Skeletal muscle cell (primary cell): ENCODE data around the gene CIC.

ENCODE experiments used
- DNase-seq: peaks from one replicate; pipeline ENCODE4 v3.0.0-alpha.2; 2010; ENCODE audit warnings: low read depth
- H3K4me3 ChIP-seq: 2 replicates; pipeline ENCODE4 v1.5.1; 2011; ENCODE audit warnings: low read depth, mild to moderate bottlenecking, control low read depth, low read length, moderate library complexity

The CIC gene

GRCh38 chr19:42242512-42243409 lies 26.3 kb upstream of the CIC start, which contains the start of gene GSK3A:
Gene GSK3A, minus strand, starts transcription at chr19:42242602. Its CDS starts 137 bp downstream, at chr19:42242465.
- H3K4me3 ChIP-seq = peak within 1 kb of the TSS; percentile 69
- DNase-seq = peak; percentile 97

- DNase-seq = peak; percentile 79
- H3K4me3 ChIP-seq = peak overlapping the region; percentile 68
Observed at GRCh38 chr19:42244347-42245220, 24.5 kb upstream of the CIC start.

DNA sequence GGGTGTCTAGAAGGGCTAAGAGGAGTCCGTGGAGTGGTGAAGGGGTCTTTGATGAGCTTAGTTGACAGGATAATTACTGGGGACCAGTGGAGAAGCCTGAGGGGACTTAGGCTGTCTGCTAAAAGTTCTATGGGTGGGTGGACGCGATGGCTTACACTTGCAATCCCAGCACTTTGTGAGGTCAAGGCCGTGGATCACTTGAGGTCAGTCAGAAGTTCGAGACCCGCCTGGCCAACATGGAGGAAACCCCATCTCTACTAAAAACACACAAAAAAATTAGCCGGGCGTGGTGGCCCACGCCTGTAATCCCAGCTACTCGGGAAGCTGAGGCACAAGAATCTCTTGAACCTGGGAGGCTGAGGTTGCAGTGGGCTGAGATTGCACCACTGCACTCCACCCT lies 23.8 kb upstream of the CIC start:
- H3K4me3 ChIP-seq = no peak overlapping the region
- DNase-seq = no peak

GRCh38 chr19:42246143-42246921 lies 22.7 kb upstream of the CIC start:
- no peak for DNase-seq
- no peak overlapping the region for H3K4me3 ChIP-seq

DNA sequence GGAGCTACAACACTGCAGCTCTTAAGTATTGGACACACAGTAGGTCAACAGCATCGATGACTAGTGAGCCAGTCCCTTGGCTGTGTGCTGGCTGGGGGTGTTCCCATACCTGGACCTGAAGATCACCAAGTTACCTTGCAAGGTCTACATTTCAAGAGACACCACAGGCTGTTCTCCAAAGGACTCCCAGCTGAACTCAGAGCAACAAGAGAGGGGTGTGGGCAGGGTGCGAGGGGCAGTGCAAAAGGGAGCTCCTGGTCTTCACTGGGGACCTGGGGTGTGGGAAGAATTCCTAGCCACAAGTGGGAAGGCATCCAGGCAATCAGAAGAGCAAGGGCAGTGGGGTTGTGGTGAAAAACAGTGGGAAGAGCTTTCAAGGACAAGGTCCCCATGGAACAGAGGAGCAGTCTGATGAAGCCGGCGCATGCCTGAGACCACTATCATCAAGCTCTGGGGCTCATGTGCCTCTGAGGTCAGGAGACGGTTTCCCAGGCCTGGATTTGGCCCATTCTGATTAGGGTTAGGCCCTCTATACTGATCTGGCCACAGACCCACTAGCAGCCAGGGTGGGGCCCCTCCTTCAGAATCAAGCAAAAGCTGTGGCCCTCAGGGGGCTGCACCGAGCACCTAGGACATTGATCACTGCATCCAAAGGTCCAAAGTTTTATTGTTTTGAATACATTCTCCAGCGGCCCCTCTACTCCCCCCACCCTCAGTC lies 22.0 kb upstream of the CIC start:
- DNase-seq = no peak
- no peak overlapping the region for H3K4me3 ChIP-seq

DNA sequence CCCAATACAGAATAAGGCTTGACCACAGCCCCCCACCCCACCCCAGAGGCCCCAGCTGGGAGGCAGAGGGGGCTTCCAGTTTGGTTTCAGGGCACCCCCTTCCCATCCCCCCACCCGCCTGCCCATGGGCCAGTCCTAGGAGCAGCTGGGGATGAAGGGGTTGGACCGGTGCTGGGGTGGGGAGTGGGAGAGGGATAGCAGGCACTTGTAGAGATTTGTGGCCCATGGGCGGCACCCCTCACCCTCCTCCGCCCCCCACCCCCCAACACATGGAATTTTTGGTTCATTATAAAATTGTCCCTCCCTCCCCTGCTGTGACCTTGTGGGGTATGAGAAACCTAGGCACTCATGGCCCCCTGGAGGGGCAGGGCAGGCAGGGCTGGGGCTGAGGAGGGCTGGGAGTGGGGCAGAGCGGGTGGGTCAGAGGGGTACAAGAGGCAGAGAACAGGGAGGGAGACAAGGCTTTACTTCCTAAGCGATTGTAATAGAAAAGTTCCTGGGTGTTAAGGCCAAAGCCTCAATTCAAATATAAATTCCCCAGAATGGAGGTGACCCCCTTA lies 21.3 kb upstream of the CIC start:
- no peak for DNase-seq
- H3K4me3 ChIP-seq = no peak overlapping the region

- H3K4me3 ChIP-seq = no peak overlapping the region
- DNase-seq = no peak
Observed at GRCh38 chr19:42248270-42249148, 20.5 kb upstream of the CIC start.

DNA sequence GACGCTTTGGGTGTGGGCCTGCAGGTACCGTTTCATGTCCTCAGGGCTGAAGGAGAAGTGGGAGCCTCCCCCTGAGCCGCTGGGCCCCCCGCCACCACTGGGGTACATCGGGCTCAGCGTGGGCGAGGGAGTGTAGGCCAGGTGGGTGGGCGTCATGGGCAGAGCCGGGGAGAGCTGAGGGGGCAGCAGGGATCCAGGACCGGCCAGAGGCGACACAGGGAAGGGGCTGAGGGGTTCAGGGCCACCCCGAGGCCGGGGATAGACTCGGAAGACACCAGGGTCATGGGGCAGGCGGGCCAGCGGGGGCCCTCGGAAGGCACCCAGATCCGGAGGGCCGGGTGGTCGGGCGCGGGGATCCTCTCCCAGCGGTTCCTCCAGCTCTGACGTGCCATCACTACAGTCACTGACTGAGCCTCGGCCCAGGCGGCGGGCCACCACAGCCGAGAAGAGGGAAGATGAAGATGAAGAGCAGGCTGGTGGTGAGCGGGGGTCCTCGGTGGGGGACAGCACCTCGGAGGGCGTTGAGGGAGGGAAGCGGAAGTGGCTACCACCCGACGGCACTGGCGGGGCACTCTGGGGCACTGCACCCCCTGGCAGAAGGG lies 19.8 kb upstream of the CIC start:
- no peak for DNase-seq
- H3K4me3 ChIP-seq = no peak overlapping the region

- H3K4me3 ChIP-seq = no peak overlapping the region
- no peak for DNase-seq
Observed at GRCh38 chr19:42249769-42250168, 19.3 kb upstream of the CIC start.

- H3K4me3 ChIP-seq = no peak overlapping the region
- no peak for DNase-seq
Observed at GRCh38 chr19:42250183-42250665, 18.8 kb upstream of the CIC start.

DNA sequence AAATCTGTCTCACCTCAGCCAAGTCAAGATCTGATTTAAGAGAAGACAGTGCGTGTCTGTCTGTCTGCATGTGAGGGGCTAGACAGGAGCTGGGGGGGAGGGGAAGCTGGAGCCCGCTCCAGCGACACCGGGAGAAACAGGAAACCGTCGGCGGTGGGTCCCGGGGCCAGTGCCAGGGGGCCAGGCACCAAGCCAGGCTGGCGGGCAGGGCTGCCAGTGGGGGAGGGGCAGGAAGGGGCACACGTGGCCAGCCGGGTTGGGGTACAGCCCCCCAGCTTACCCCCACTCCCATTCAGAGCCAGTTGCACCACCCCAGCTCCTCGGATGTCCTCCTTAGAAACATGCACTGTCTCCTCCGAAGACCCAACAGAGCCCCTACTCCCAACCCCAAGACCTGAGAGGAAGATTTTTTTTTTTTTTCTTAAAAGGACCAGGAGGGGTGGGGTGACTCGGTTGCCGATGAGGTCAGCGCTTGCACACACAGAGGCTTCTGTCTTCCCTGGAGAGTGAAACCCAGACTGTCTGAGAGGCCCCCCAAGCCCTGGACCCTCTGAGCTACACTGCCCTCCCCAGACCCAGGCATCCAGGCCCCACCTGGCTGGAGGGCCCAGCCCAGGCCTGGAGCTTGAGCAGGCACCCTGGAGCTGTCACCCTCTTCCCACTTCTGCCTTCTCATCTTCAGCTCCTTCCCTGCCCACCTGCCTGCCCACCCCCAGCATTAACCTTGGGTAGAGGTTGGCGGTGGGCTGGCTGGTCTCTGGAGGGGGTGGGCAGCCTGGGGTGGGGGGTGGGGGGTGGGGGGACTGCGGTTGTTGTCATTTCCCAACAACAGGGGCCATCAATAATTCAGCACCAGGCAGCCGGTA lies 18.2 kb upstream of the CIC start:
- H3K4me3 ChIP-seq = peak overlapping the region; percentile 99
- no peak for DNase-seq

- DNase-seq = no peak
- peak overlapping the region; percentile 99 for H3K4me3 ChIP-seq
Observed at GRCh38 chr19:42251572-42252358, 17.3 kb upstream of the CIC start.

DNA sequence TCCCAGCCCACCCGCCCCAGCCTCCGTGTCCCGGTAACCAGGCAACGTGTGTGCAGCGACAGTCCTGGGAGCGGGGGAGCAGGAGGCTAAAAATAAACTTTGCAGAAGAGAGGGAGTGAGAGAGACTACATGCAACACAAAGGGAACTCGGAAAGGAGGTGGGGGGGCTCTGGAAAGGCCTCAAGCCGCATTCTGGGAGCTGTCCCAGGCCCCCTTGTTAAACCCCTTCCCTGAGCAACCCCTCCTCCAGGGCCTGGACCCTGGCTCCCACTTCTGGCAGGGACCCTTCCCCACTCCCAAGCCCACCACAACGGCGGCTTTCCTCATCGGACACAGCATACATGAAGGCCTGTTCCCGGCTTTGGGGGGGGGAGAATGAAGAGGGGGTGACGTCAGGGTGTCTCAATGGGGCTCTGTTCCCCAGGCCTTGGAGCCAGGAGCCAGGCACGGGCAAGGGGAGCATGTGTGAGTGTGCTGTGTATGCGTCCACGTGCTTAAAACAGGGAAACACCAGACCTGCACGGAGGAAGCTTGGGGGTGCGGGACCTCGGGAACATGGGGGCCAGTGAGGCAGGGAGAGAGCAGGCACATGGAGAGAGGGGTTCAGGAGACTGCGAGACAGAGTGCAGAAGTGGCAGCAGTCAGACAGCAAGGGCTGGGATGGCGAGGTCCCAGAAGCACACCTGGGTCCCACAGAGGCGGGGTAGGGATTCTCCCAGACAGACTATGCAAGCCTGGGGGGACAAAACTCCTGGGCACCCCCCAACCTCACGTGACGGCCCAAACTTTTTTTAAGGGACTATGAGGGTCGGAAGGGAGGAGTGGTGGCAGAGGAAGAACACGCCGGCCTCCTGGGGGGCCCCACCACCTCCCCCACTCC lies 16.4 kb upstream of the CIC start:
- DNase-seq = no peak
- peak overlapping the region; percentile 99 for H3K4me3 ChIP-seq

DNA sequence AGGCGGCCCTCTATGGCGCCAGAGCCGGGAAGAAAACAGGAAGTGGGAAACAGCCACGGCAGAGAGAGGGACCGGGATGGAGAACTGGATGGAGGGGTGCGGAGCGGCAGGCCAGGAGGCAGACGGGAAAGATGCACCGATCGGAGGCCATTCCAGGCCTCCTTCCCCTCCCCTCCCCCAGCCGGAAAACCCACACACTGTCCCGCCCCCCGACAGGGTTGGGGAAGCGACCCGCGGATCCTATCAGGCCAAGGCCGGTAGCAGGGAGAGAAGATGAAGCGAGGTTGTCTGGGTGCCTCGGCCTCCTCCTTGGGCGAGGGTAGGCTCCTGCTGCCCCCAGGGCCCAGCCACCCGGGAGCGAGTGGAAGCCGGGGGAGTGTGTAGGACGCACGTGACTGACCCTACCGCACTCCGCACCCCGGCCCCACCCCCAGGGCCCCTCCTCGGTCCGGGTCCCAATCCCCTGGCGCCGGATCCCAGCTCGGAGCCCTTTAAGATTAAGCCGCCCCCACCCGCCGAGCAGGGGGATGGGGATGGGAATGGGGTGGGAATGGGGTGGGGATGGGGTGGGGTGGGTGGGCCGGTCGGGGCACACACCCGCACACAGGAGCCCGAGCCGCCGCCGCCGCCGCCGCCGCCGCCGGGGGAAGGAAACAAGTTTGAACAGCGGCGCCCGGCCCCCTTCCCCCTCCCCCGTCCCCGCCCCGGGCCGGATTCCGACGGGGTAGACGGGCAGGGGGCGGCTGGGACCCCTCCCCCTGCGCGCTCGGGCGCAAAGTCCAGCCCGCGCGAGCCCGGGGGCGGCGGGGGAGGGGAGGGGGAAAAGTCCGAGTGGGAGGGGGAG lies 15.6 kb upstream of the CIC start:
- no peak for DNase-seq
- H3K4me3 ChIP-seq = peak overlapping the region; percentile 99
